Spleen (tissue), 7 donors: ENCODE data around the gene TBX4.

ENCODE experiments used
- CTCF ChIP-seq, 11 experiments: fragments of 200-600 bp in 7 of 11; fragments of 450-650 bp in 4 of 11; sonication (generic) in 4 of 11; IDR thresholded peaks in 8 of 11; conservative IDR thresholded peaks in 3 of 11; 1 replicate in 7 of 11; 2 replicates in 4 of 11; pipeline versions ENCODE4 v1.4.0 to v1.8.0; 2016 to 2021; ENCODE audit warnings: antibody characterized with exemption in 11 of 11, inconsistent platforms in 4 of 11, mild to moderate bottlenecking in 1 of 11
- POLR2A ChIP-seq, 3 donors: fragments of 450-650 bp; IDR thresholded peaks; one replicate each; pipeline ENCODE4 v1.5.1; 2017; ENCODE audit warnings: antibody characterized with exemption in 3 of 3, mild to moderate bottlenecking in 1 of 3
- donor health status: DM: no; HTN: no; CAD: no; lungs with moderate emphysema.
- donor health status: DM: no; HTN: no; CAD: no.
- donor health status: DM: no; HTN: no; CAD: no.

DNA sequence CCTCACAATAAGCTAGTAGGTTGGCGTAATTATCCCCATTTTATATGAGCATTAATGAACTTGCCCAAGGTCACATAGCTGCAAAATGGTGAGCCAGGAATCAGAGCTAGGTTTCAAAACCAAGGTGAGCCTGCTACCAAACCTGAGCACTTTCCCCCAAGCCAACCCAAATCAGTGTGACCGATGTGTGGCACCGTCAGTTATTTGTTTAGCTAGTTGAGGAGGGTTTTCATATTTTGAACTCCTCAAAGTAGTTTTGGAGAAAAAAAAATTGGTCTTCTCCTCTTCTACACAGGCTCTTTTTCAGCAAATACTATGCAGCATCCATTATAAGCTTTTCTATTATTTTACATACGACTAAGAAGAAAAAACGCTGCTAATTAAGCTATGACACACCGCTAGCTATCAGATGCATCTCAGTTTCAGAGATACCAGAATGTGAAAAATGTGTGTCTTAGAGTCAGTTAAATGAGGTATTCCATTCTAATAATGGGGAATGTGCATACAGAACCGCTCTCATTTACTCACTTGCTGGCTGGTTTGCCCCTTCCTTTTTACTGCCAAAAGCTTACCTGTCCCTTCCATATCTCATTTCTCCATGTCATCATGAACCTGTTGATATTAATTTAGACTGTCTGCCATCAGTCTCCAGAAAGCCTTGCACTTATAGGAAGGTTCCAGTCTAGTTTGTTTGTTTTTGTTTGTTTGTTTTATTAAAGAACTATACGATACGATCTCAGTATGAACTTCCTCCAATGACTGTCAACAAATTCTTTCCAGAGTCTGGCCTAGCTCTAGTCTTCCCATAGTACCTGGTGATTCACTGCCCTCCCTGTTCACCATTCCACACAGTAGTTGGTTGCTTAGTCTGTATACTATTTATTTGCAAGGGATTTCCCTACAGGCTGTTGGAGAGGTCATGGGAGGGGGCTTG lies 2.2 kb upstream of the TBX4 start:
- TF ChIP-seq POLR2A (IDR thresholded peaks at IDR 0.05): no peak
- TF ChIP-seq CTCF (IDR thresholded peaks at IDR 0.05 in 8 of 11, conservative IDR thresholded peaks at IDR 0.05 in 3 of 11): no peak
